ENCODE data around the gene GPR55. TPM values are rescaled to one million over a fixed set of nuclear protein-coding genes. Genes with fewer than 3 reads are reported as not detected.
A peak's percentile ranks its signal among the peaks of the same experiment; 100 is the strongest.

GPR55 gene
- total RNA-seq, 4 donors from 2014 or later: 0.61 to 0.88 (median 0.78) TPM

DNA sequence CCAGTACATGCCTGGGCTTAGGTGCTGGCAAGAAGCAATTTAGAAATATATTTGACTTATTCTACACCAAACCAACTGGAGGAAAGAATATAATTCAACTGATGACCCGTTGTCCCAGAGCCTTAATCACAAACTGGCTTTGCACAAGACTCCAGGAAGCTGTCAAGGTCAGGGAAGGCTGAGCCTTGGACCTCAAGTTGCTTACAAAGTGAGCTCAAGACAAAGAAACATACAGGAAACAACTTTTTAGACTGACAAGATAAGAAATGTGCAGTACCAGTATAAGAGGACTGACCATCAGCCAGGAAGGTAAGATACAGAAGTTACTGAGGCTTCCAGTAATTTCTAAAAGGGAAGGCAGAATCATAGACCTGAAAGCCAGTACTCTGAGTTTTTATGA, 35.0 kb upstream of the GPR55 start:
- Histone ChIP-seq H3K27ac (no peak overlapping the region), H3K27me3 (peaks cover 0 to 79% (median 0%) of the 10 kb centered on the region in 4 donors), H3K36me3 (no peaks in the 10 kb centered on the region), H3K4me1 (peaks cover 0 to 15% (median 7%) of the 10 kb centered on the region in 3 donors), H3K9me3 (no peaks in the 10 kb centered on the region), H3K4me3 (no peak overlapping the region)
- TF ChIP-seq POLR2A (IDR thresholded peaks at IDR 0.05): no peak
- TF ChIP-seq, protein P1, sequence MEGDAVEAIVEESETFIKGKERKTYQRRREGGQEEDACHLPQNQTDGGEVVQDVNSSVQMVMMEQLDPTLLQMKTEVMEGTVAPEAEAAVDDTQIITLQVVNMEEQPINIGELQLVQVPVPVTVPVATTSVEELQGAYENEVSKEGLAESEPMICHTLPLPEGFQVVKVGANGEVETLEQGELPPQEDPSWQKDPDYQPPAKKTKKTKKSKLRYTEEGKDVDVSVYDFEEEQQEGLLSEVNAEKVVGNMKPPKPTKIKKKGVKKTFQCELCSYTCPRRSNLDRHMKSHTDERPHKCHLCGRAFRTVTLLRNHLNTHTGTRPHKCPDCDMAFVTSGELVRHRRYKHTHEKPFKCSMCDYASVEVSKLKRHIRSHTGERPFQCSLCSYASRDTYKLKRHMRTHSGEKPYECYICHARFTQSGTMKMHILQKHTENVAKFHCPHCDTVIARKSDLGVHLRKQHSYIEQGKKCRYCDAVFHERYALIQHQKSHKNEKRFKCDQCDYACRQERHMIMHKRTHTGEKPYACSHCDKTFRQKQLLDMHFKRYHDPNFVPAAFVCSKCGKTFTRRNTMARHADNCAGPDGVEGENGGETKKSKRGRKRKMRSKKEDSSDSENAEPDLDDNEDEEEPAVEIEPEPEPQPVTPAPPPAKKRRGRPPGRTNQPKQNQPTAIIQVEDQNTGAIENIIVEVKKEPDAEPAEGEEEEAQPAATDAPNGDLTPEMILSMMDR (IDR thresholded peaks at IDR 0.05): no peak
- no peak for DNase-seq
- intact Hi-C loops (cut with DNase I): no loop called here
- 46 to 56% methylated on average over 1 of the region's 1 CpG for WGBS, 2 donors

DNA sequence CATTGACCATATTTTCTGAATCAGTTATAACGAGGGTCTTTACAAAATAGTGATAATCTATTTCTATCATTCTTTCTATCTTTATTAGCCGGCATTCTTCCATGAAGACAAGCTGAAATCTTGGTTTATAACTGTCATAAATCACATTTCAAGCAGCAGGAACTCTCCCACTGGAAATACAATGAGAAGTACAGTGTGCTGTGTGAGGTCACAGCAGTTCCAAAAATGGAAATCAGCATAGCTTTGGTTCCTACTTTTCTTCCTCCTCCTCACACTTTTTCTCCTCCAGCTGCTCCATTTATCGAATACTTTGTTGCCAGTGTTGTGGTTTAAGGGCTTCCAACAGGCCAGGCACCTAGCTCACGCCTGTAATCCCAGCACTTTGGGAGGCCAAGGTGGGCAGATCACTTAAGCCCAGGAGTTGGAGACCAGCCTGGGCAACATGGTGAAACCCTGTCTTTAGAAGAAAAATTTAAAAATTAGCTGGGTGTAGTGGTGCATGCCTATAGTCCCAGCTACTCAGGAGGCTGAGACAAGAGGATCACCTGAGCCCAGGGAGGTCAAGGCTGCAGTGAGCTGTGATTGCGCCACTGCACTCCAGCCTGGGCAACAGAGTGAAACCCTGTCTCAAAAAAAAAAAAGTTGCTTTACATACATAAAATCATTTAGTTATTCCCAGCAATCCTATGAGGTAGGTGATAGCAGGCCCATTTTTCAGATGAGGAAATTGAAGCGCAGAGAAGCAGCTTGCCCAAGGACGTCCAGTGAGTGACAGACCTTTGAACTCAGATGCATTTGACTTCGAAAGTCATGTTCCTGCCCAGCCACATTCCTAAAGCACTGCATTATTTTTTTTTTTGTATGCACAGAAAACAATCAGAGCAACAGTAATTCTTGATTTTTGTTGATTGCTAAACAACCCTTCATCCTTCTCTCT, 34.0 kb upstream of the GPR55 start:
- Histone ChIP-seq H3K36me3 (no peaks in the 10 kb centered on the region), H3K4me3 (no peak overlapping the region), H3K27ac (no peak overlapping the region), H3K4me1 (peaks cover 0 to 15% (median 7%) of the 10 kb centered on the region in 3 donors), H3K9me3 (no peaks in the 10 kb centered on the region), H3K27me3 (peaks cover 0 to 73% (median 0%) of the 10 kb centered on the region in 4 donors)
- no peak for TF ChIP-seq POLR2A (IDR thresholded peaks at IDR 0.05)
- TF ChIP-seq, protein P1 (IDR thresholded peaks at IDR 0.05): no peak
- WGBS, 2 donors: 85 to 87% methylated on average over 7 to 8 of the region's 8 CpGs
- no peak for DNase-seq
- intact Hi-C loops (cut with DNase I): no loop called here

DNA sequence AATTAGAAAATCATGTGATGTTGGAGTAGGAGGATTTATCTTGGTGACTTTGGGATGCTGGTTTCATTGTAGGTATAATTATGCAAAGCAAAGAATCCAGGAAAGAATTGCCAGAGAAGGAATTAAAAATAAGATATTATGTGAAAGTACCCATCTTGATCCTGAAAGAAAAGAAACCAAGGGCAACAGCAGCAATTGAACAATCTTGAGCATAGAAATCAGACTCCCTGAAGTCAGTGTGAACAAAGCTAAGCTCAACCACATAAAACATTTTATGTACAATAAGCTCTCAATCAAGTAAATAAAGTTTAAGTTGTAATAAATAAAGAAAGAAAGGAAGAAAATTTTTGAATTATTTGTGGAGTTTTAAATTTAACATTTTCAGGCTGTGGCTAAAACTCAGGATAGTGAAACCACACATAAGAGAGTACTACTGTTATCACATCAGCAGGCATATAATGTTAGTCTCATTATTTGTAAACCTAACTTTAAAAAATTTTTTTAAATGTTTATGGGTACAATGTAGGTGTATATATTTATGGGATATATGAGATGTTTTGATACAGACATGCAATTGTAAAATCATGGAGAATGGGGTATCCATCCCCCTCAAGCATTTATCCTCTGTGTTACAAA, 32.8 kb upstream of the GPR55 start:
- peaks cover 0 to 15% (median 7%) of the 10 kb centered on the region in 3 donors for H3K4me1 ChIP-seq
- no peaks in the 10 kb centered on the region for H3K36me3 ChIP-seq
- intact Hi-C loops (cut with DNase I): no loop called here
- TF ChIP-seq, protein P1 (IDR thresholded peaks at IDR 0.05): no peak
- TF ChIP-seq POLR2A (IDR thresholded peaks at IDR 0.05): no peak
- no peaks in the 10 kb centered on the region for H3K9me3 ChIP-seq
- DNase-seq: no peak
- peak overlapping the region; percentile 17 to 62 (median 26) for H3K4me3 ChIP-seq
- H3K27me3 ChIP-seq: peaks cover 0 to 71% (median 0%) of the 10 kb centered on the region in 4 donors
- no peak overlapping the region for H3K27ac ChIP-seq

DNA sequence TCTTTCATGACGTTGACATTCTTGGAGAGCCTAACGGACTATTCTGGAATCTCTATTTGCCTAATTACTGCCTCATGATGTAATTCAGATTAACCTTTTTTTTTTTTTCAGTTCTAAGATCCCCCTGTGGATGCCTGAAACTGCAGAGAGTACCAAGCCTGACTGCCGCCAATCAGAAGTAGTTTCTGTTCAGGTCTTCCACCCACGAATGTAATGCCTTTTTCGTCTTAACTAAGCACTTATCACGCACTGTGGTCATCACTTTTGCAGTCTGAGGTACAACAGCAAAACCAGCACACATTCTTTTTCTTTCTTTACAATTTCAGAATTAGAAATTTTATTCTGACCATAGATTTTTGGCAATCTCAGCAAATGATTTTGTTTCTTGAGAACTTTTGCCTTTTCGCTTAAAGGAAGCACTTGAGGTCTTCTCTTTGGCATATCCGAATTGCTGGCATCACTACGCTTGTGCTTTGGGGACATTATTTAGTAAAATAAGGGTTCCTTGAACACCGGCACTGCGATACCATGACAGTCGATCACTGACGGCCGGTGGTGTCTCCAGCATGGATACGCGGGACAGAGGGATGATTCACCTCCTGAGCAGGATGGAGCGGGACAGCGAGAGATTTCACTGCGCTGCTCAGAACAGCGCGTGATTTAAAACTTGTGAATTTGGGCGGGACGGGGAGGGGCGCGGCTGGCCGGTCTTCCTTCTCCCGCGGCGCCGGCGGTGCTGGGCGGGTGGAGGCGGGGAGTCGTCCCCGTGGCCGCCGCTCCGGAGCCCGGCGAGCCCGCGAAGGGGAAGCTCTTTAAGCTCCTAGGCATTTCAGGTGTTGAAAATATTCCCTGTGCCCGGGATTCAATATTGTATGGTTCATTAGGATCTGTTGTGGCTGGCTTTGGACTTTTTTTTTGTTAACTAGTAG, 32.0 kb upstream of the GPR55 start:
- WGBS, 2 donors: 14 to 19% methylated on average over 17 to 23 of the region's 43 CpGs
- peaks cover 0 to 15% (median 7%) of the 10 kb centered on the region in 3 donors for H3K4me1 ChIP-seq
- peaks cover 0 to 64% (median 0%) of the 10 kb centered on the region in 4 donors for H3K27me3 ChIP-seq
- no peaks in the 10 kb centered on the region for H3K36me3 ChIP-seq
- no peaks in the 10 kb centered on the region for H3K9me3 ChIP-seq
- peak overlapping the region; percentile 17 to 62 (median 26) for H3K4me3 ChIP-seq
- intact Hi-C loops (cut with DNase I): no loop called here
- H3K27ac ChIP-seq: no peak overlapping the region
- DNase-seq: no peak
- TF ChIP-seq, protein P1 (IDR thresholded peaks at IDR 0.05): no peak
- no peak for TF ChIP-seq POLR2A (IDR thresholded peaks at IDR 0.05)
